ENCODE measurements around the gene GADD45GIP1. TPM values are rescaled to one million over a fixed set of nuclear protein-coding genes. Genes with fewer than 3 reads are reported as not detected.

Gene GADD45GIP1
- total RNA-seq, 1 donor from 2014 or later: 42.7 TPM

- Histone ChIP-seq H3K36me3 (peaks cover 44 to 54% of the 10 kb centered on the region in 2 donors), H3K27ac (peak overlapping the region; percentile 25 to 95), H3K27me3 (no peaks in the 10 kb centered on the region), H3K9me3 (no peaks in the 10 kb centered on the region), H3K4me1 (peaks cover 15 to 41% of the 10 kb centered on the region in 2 donors), H3K4me3 (peak overlapping the region; percentile 92 to 98)
- intact Hi-C loops (cut with DNase I): loop anchor here (5.0 to 10.0 kb wide), 2 partner anchors 48 to 1065 kb away; partner anchors contain the start of genes GCDH and RFX1
- TF ChIP-seq CTCF (IDR thresholded peaks at IDR 0.05): no peak
- no peak for DNase-seq (ENCODE audit: low spot score in 2 of 2)
Observed at GRCh38 chr19:12939975-12940423, 17.0 kb downstream of the GADD45GIP1 start.

- intact Hi-C loops (cut with DNase I): loop anchor here (5.0 to 10.0 kb wide), 2 partner anchors 47 to 1066 kb away; partner anchors contain the start of genes GCDH and RFX1
- peaks cover 36 to 43% of the 10 kb centered on the region in 2 donors for H3K36me3 ChIP-seq
Observed at GRCh38 chr19:12938779-12939601, 18.0 kb downstream of the GADD45GIP1 start.

GRCh38 chr19:12937927-12938778 lies 18.9 kb downstream of the GADD45GIP1 start, which contains the start of gene CALR:
CALR (plus strand) TSS chr19:12938609; CDS start chr19:12938680, 71 bp downstream.
- Histone ChIP-seq H3K9me3 (no peaks in the 10 kb centered on the region), H3K4me3 (peak within 1 kb of the TSS; percentile 92 to 98), H3K36me3 (peaks cover 28 to 35% of the 10 kb centered on the region in 2 donors), H3K27me3 (no peaks in the 10 kb centered on the region), H3K4me1 (peaks cover 15 to 38% of the 10 kb centered on the region in 2 donors), H3K27ac (peak within 1 kb of the TSS; percentile 89 to 95)
- peak; percentile 100 for DNase-seq (ENCODE audit: low spot score in 2 of 2)
- no peak for TF ChIP-seq CTCF (IDR thresholded peaks at IDR 0.05)
- intact Hi-C loops (cut with DNase I): loop anchor here (5.0 to 10.0 kb wide), 2 partner anchors 46 to 1067 kb away; partner anchors contain the start of genes GCDH and RFX1

More at GRCh38 chr19:12938779-12939601, 18.0 kb downstream of the GADD45GIP1 start:
- Histone ChIP-seq H3K4me3 (peak overlapping the region; percentile 92 to 98), H3K4me1 (peaks cover 15 to 41% of the 10 kb centered on the region in 2 donors), H3K27ac (peak overlapping the region; percentile 89 to 95), H3K27me3 (no peaks in the 10 kb centered on the region), H3K9me3 (no peaks in the 10 kb centered on the region)
- peak in 2 of 3 experiments; percentile 22 to 54 for TF ChIP-seq CTCF (IDR thresholded peaks at IDR 0.05)
- DNase-seq (ENCODE audit: low spot score in 2 of 2): no peak

- no peak for TF ChIP-seq CTCF (IDR thresholded peaks at IDR 0.05)
- H3K36me3 ChIP-seq: peaks cover 24 to 28% of the 10 kb centered on the region in 2 donors
- H3K27ac ChIP-seq: peak overlapping the region; percentile 15 to 28
- peaks cover 15 to 39% of the 10 kb centered on the region in 2 donors for H3K4me1 ChIP-seq
- intact Hi-C loops (cut with DNase I): loop anchor here (5.0 to 10.0 kb wide), 2 partner anchors 45 to 1067 kb away; partner anchors contain the start of genes GCDH and RFX1
- no peaks in the 10 kb centered on the region for H3K9me3 ChIP-seq
- H3K27me3 ChIP-seq: no peaks in the 10 kb centered on the region
- no peak for DNase-seq (ENCODE audit: low spot score in 2 of 2)
- H3K4me3 ChIP-seq: peak overlapping the region; percentile 92 to 98
Observed at GRCh38 chr19:12937093-12937926, 19.7 kb downstream of the GADD45GIP1 start.
